ENCODE results near the gene SLC6A5. TPM values are rescaled to one million over a fixed set of nuclear protein-coding genes. Genes with fewer than 3 reads are reported as not detected.

SLC6A5 gene
- total RNA-seq, 1 experiment from 2014 or later, result not detected

DNA sequence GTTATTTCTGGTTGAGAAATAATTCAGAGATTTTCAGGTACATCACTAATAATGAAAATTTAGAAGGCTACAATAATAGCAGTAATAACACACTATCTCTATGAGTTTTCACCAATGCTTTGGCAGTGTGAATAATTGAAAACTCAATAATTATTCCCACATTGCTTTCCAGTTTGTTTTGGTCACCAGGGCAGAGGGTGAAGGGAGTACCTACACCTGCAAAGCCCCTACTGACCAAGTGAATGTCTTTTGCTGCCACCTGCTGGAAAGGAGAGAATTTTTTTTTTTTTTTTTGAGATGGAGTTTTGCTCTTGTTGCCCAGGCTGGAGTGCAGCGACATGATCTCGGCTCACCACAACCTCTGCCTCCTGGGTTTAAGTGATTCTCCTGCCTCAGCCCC lies 73.2 kb downstream of the SLC6A5 start:
- Histone ChIP-seq H3K27ac (no peak overlapping the region), H3K9me3 (replicated peaks) (no peaks in the 10 kb centered on the region), H3K27me3 (replicated peaks) (peaks cover 34% of the 10 kb centered on the region), H3K36me3 (no peaks in the 10 kb centered on the region), H3K4me3 (no peak overlapping the region), H3K4me1 (replicated peaks) (no peaks in the 10 kb centered on the region)
- no peak for DNase-seq (ENCODE audit: low read depth in 1 of 2, low spot score in 2 of 2)

GRCh38 chr11:20676658-20677057 lies 77.2 kb downstream of the SLC6A5 start:
- peaks cover 6% of the 10 kb centered on the region; the same call in 1 of the 2 replicates for H3K27me3 ChIP-seq (replicated peaks)
- DNase-seq (ENCODE audit: low read depth in 1 of 2, low spot score in 2 of 2), result no peak
- H3K4me3 ChIP-seq, result no peak overlapping the region
- H3K9me3 ChIP-seq (replicated peaks), result no peaks in the 10 kb centered on the region
- H3K4me1 ChIP-seq (replicated peaks), result no peaks in the 10 kb centered on the region
- no peak overlapping the region for H3K27ac ChIP-seq
- no peaks in the 10 kb centered on the region for H3K36me3 ChIP-seq

GRCh38 chr11:20688761-20689160 lies 89.4 kb downstream of the SLC6A5 start:
- H3K36me3 ChIP-seq, result no peaks in the 10 kb centered on the region
- H3K4me3 ChIP-seq, result no peak overlapping the region
- no peaks in the 10 kb centered on the region for H3K9me3 ChIP-seq (replicated peaks)
- no peaks in the 10 kb centered on the region for H3K27me3 ChIP-seq (replicated peaks)
- DNase-seq (ENCODE audit: low read depth in 1 of 2, low spot score in 2 of 2), result no peak
- no peak overlapping the region for H3K27ac ChIP-seq
- H3K4me1 ChIP-seq (replicated peaks), result no peaks in the 10 kb centered on the region

DNA sequence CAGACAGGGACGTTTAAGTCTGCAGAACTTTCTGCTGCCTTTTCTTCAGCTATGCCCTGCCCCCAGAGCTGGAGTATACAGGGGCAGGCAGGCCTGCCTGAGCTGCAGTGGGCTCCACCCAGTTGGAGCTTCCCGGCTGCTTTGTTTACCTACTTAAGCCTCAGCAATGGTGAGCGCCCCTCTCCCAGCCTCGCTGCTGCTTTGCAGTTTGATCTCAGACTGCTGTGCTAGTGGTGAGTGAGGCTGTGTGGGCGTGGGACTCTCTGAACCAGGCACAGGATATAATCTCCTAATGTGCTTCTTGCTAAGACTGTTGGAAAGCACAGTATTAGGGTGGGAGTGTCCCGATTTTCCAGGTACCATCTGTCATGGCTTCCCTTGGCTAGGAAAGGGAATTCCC lies 108.5 kb downstream of the SLC6A5 start:
- Histone ChIP-seq H3K27me3 (replicated peaks) (no peaks in the 10 kb centered on the region), H3K4me1 (replicated peaks) (no peaks in the 10 kb centered on the region), H3K36me3 (no peaks in the 10 kb centered on the region), H3K27ac (no peak overlapping the region), H3K4me3 (no peak overlapping the region), H3K9me3 (replicated peaks) (no peaks in the 10 kb centered on the region)
- DNase-seq (ENCODE audit: low read depth in 1 of 2, low spot score in 2 of 2), result no peak

Other genes starting within 250 kb of the SLC6A5 start
- 63.2 and 66.5 TPM in 2 replicates for gene HTATIP2, start 235.9 kb upstream of the SLC6A5 start, total RNA-seq (2014; rRNA removed; shearing (Covaris generic))
- 16.2 and 22.8 TPM in 2 replicates for gene PRMT3, start 211.9 kb upstream of the SLC6A5 start, total RNA-seq (2014; rRNA removed; shearing (Covaris generic))
- gene NELL1, start 70.0 kb downstream of the SLC6A5 start, total RNA-seq (2014; rRNA removed; shearing (Covaris generic)), result not detected in 2 replicates

Data from SJSA1 (cell line).